GM12878 (cell line): Measurements from ENCODE around the gene CD34. TPM values are rescaled to one million over a fixed set of nuclear protein-coding genes. Genes with fewer than 3 reads are reported as not detected.

ENCODE experiments used
- ATAC-seq: fragments of 200-7000 bp; cut with Tn5 transposase; 3 replicates; pipeline ENCODE4 v1.9.1; 2020; ENCODE audit warnings: mild to moderate bottlenecking, moderate library complexity
- BruUV-seq: library from RNA; stranded (reverse); fragments of 400-500 nt; replicated peaks from 2 replicates; lab custom pipeline; 2021; lab: Mats Ljungman, UMichigan
- CTCF ChIA-PET: fragments of 300-600 bp; sonication (Branson Sonifier 250); formaldehyde crosslinking; extraction: SDS; loops from one replicate; lab custom pipeline; 2021; ENCODE audit warnings: inconsistent platforms; lab: Yijun Ruan, JAX
- POLR2A ChIA-PET: fragments of 350-600 bp; formaldehyde crosslinking; extraction: SDS; loops from one replicate; lab custom pipeline; 2021; ENCODE audit warnings: inconsistent platforms; lab: Charles Lee
- RAD21 ChIA-PET: fragments of 300-600 bp; sonication (Branson Sonifier 250); formaldehyde crosslinking; loops from one replicate; lab custom pipeline; 2023; ENCODE audit warnings: antibody characterized with exemption; ENCODE audit not compliant: unreplicated experiment; lab: Charles Lee
- SMC1A ChIA-PET: fragments of 300-600 bp; sonication (Branson Sonifier 250); formaldehyde crosslinking; loops from one replicate; lab custom pipeline; 2023; ENCODE audit not compliant: unreplicated experiment, uncharacterized antibody; lab: Charles Lee
- DNase-seq: peaks from one replicate; pipeline ENCODE4 v3.0.0-alpha.2; 2011; ENCODE audit warnings: low read depth, low spot score
- FAIRE-seq: peaks from 3 replicates; lab custom pipeline; 2011; peaks lifted over from hg19 to GRCh38; lab: Jason Lieb, UNC
- H2AFZ ChIP-seq: 2 replicates; pipeline ENCODE4 v1.6.0; 2011; ENCODE audit warnings: low read depth, low read length, control low read depth; ENCODE audit not compliant: control insufficient read depth
- H3K27ac ChIP-seq: 2 replicates; pipeline ENCODE4 v1.5.1; 2011; ENCODE audit warnings: control low read depth; ENCODE audit not compliant: control insufficient read depth, insufficient read depth
- H3K27me3 ChIP-seq, 2 experiments: replicated peaks in 1 of 2; 2 replicates each; pipeline versions ENCODE4 v1.6.0 to v1.6.1; 2011; ENCODE audit warnings: low read length in 1 of 2; ENCODE audit not compliant: control insufficient read depth in 2 of 2, insufficient read depth in 2 of 2
- H3K36me3 ChIP-seq, 2 experiments: 2 replicates each; pipeline ENCODE4 v1.5.1; 2011; ENCODE audit warnings: low read length in 1 of 2; ENCODE audit not compliant: control insufficient read depth in 2 of 2, insufficient read depth in 2 of 2
- H3K4me1 ChIP-seq: 2 replicates; pipeline ENCODE4 v1.6.1; 2011; ENCODE audit warnings: mild to moderate bottlenecking, low read length, moderate library complexity, mixed read lengths; ENCODE audit not compliant: control insufficient read depth, insufficient read depth
- H3K4me2 ChIP-seq: 2 replicates; pipeline ENCODE4 v1.6.0; 2011; ENCODE audit warnings: control low read depth; ENCODE audit not compliant: control insufficient read depth, insufficient read depth
- H3K4me3 ChIP-seq: fragments of 200-600 bp; sonication (generic); 2 replicates; pipeline ENCODE4 v1.5.1; 2016
- H3K79me2 ChIP-seq: 2 replicates; pipeline ENCODE4 v1.6.0; 2011; ENCODE audit warnings: low read length; ENCODE audit not compliant: control insufficient read depth, insufficient read depth
- H3K9ac ChIP-seq: 2 replicates; pipeline ENCODE4 v1.8.0; 2011; ENCODE audit warnings: low read length, control low read depth, mixed read lengths; ENCODE audit not compliant: control insufficient read depth, insufficient read depth
- H3K9me3 ChIP-seq: replicated peaks from 3 replicates; pipeline ENCODE4 v1.5.1; 2011; ENCODE audit warnings: mild to moderate bottlenecking, low read length; ENCODE audit not compliant: control insufficient read depth, insufficient read depth
- H4K20me1 ChIP-seq: 2 replicates; pipeline ENCODE4 v1.6.0; 2011; ENCODE audit not compliant: control insufficient read depth, insufficient read depth
- BHLHE40 ChIP-seq, 2 experiments: fragments of 450-650 bp in 1 of 2; IDR thresholded peaks; 2 replicates each; pipeline ENCODE4 v1.6.1; 2011 to 2017; ENCODE audit warnings: low read depth in 2 of 2, borderline replicate concordance in 1 of 2, improper control_type of control experiment in 1 of 2, low read length in 1 of 2, mild to moderate bottlenecking in 1 of 2
- BMI1 ChIP-seq: fragments of 450-650 bp; IDR thresholded peaks from 2 replicates; pipeline ENCODE4 v1.6.1; 2016; ENCODE audit warnings: mild to moderate bottlenecking, moderate library complexity, borderline replicate concordance
- MEF2A ChIP-seq: IDR thresholded peaks from 2 replicates; pipeline ENCODE4 v1.6.1; 2011; ENCODE audit warnings: low read depth, mild to moderate bottlenecking, low read length, moderate library complexity; ENCODE audit not compliant: insufficient read depth
- MTA3 ChIP-seq: IDR thresholded peaks from 2 replicates; pipeline ENCODE4 v1.6.1; 2012; ENCODE audit warnings: low read length, inconsistent platforms, borderline replicate concordance
- PBX3 ChIP-seq: IDR thresholded peaks from 2 replicates; pipeline ENCODE4 v1.6.1; 2011; ENCODE audit warnings: mild to moderate bottlenecking, low read depth, low read length, moderate library complexity; ENCODE audit not compliant: insufficient replicate concordance
- POLR2AphosphoS2 ChIP-seq: IDR thresholded peaks from 2 replicates; pipeline ENCODE4 v1.6.1; 2011; ENCODE audit warnings: low read depth, mild to moderate bottlenecking, low read length, improper control_type of control experiment, moderate library complexity
- RFX5 ChIP-seq: IDR thresholded peaks from 2 replicates; pipeline ENCODE4 v1.6.1; 2011; ENCODE audit warnings: low read depth, low read length, improper control_type of control experiment
- SMC3 ChIP-seq: IDR thresholded peaks from 2 replicates; pipeline ENCODE4 v1.6.1; 2011; ENCODE audit warnings: low read length, improper control_type of control experiment, borderline replicate concordance
- SREBF1 ChIP-seq: IDR thresholded peaks from 2 replicates; pipeline ENCODE4 v1.6.1; 2012; ENCODE audit warnings: mild to moderate bottlenecking, low read length
- STAT1 ChIP-seq: fragments of 450-650 bp; conservative IDR thresholded peaks from 2 replicates; pipeline ENCODE4 v1.6.1; 2014; ENCODE audit warnings: antibody characterized with exemption, mild to moderate bottlenecking
- WRNIP1 ChIP-seq: IDR thresholded peaks from 2 replicates; pipeline ENCODE4 v1.6.1; 2011; ENCODE audit warnings: low read depth, low read length, improper control_type of control experiment, borderline replicate concordance
- ZNF384 ChIP-seq: IDR thresholded peaks from 2 replicates; pipeline ENCODE4 v1.6.1; 2012; ENCODE audit warnings: low read depth, mild to moderate bottlenecking, low read length, improper control_type of control experiment, borderline replicate concordance
- WGBS: methylation state at CpG from one replicate; pipeline ENCODE4 v1.1.6; 2016; ENCODE audit warnings: low lambda C conversion rate; ENCODE audit not compliant: insufficient replicate concordance, insufficient coverage; ENCODE audit errors: missing lambda C conversion rate; 5-methylcytosine and 5-hydroxymethylcytosine counted together
- in situ Hi-C: fragments of 300-500 bp; cut with MboI; formaldehyde crosslinking; loops from 9 replicates; pipeline ENCODE4 v1.14.3; 2018; ENCODE audit warnings: mixed read lengths
- intact Hi-C: fragments of 100-400 bp; cut with micrococcal nuclease; formaldehyde crosslinking; loops from one replicate; pipeline ENCODE4 v1.14.2; 2022; ENCODE audit not compliant: unreplicated experiment
- polyA plus RNA-seq, 11 experiments: library from polyadenylated mRNA; depleted of rRNA in 4 of 11; unstranded in 6 of 11; stranded (reverse) in 5 of 11; fragments of >200 nt; fragmentation: Nextera tagmentation in 4 of 11; fragmentation: Illumina TruSeq in 1 of 11; extraction: Ambion mirVana in 4 of 11; extraction: Trizol in 1 of 11; gene quantifications; 1 replicate in 1 of 11; 2 replicates in 10 of 11; pipeline versions ENCODE4 v1.2.1 to v1.2.3, GENCODE V29; 2011 to 2016; ENCODE audit warnings: inconsistent platforms in 2 of 11, missing spikeins in 2 of 11, low read depth in 1 of 11
- total RNA-seq, 4 experiments: library from RNA; depleted of rRNA in 3 of 4; stranded (reverse); fragments of >200 nt in 3 of 4; fragmentation: Illumina TruSeq in 1 of 4; extraction: Trizol in 1 of 4; gene quantifications; 2 replicates each; pipeline versions ENCODE4 v1.2.1 to v1.2.3, GENCODE V29; 2013 to 2021

Gene CD34
- total and polyA plus RNA-seq, 10 of the 15 experiments (the other 5 are each of a cell fraction or from before 2014, with no cell fraction given), result under 0.01 to 0.08 (median 0.02) TPM; not detected in 6

DNA sequence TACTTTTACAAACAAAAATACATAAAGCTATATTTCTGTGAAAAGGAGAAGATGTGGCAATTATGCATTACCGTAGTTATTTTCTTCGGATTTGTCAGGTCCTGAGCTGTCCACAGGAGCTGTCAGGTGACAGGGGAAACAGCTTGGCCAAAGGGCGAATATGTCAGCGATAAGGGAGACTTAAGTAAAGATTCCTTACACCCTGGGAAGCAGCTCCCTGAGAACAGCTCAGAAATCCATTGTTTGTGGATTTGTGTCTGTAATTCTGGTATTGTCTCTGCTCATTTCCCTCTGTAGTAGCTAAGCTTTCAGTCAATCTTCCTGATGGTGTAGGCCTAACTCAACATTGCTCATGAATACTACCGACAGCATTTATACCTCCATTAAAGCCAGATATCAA, 7.1 kb upstream of the CD34 start:
- Histone ChIP-seq H3K4me2 (no peak overlapping the region), H3K79me2 (no peaks in the 10 kb centered on the region), H3K9me3 (no peaks in the 10 kb centered on the region), H3K27me3 (peaks cover 0 to 14% of the 10 kb centered on the region in 2 experiments), H3K36me3 (no peaks in the 10 kb centered on the region), H3K4me3 (no peak overlapping the region), H3K4me1 (no peaks in the 10 kb centered on the region), H3K9ac (no peak overlapping the region), H2AFZ (no peak overlapping the region), H3K27ac (no peak overlapping the region)
- ChIA-PET SMC1A (interaction anchor here (1.1 to 2.6 kb wide), 3 partner anchors 21 to 57 kb away, joined by 3 to 7 read pairs (median 4); no protein-coding TSS in a partner anchor), RAD21 (interaction anchor here (1.0 kb wide), 1 partner anchor 28 kb away, joined by 3 read pairs; no protein-coding TSS in a partner anchor)
- ATAC-seq (no peak), FAIRE-seq (no peak), DNase-seq (no peak)
- in situ Hi-C loops, result no loop called here
- BruUV-seq, result no TSS peak
- TF ChIP-seq SREBF1 (no peak), POLR2AphosphoS2 (no peak), MTA3 (no peak), BHLHE40 (IDR thresholded peaks at IDR 0.05; ENCODE audit: borderline replicate concordance in 1 of 2, low read depth in 2 of 2, low read length in 1 of 2) (no peak), WRNIP1 (no peak), MEF2A (no peak), SMC3 (no peak), RFX5 (no peak), PBX3 (no peak), STAT1 (no peak), BMI1 (no peak), ZNF384 (no peak)
- TF ChIP-seq, all 136 proteins: peak for 0
- 70% methylated on average over 5 of the region's 5 CpGs for WGBS
- H4K20me1 ChIP-seq, result no peaks in the 10 kb centered on the region
- ChIA-PET POLR2A (no interaction called here), CTCF (interaction anchor here (0.7 to 1.6 kb wide), 5 partner anchors 21 to 78 kb away, joined by 3 to 10 read pairs (median 4); no protein-coding TSS in a partner anchor)
- intact Hi-C loops, result no loop called here
